A549 (cell line): ENCODE results near the gene B2M. TPM values are rescaled to one million over a fixed set of nuclear protein-coding genes. Genes with fewer than 3 reads are reported as not detected.
A peak's percentile ranks its signal among the peaks of the same experiment; 100 is the strongest.

Source experiments
- ATAC-seq, 2 experiments: fragments of 200-7000 bp in 1 of 2; fragments of >200 bp in 1 of 2; cut with Nextera tagmentation in 1 of 2; cut with Tn5 transposase in 1 of 2; 3 replicates each; pipeline versions ENCODE4 v1.8.0 to v1.9.1; 2018 to 2020; ENCODE audit warnings: mild to moderate bottlenecking in 1 of 2, moderate library complexity in 1 of 2
- CTCF ChIA-PET: fragments of 300-600 bp; sonication (Branson Sonifier 250); formaldehyde crosslinking; extraction: SDS; loops from one replicate; lab custom pipeline; 2021; ENCODE audit warnings: antibody characterized with exemption, inconsistent platforms; lab: Yijun Ruan, JAX
- POLR2A ChIA-PET: fragments of 350-600 bp; formaldehyde crosslinking; extraction: SDS; loops from one replicate; lab custom pipeline; 2021; ENCODE audit warnings: antibody characterized with exemption, inconsistent platforms; lab: Yijun Ruan, JAX
- DNase-seq, 2 experiments: peaks; one replicate each; pipeline versions ENCODE4 v3.0.0 to v3.0.0-alpha.2; 2011 to 2016; ENCODE audit warnings: low read depth in 1 of 2, low spot score in 1 of 2
- FAIRE-seq: peaks from 2 replicates; lab custom pipeline; 2011; peaks lifted over from hg19 to GRCh38; lab: Jason Lieb, UNC
- H3K27ac ChIP-seq, 2 experiments: fragments of >200 bp; sonication (Bioruptor Twin); formaldehyde crosslinking; 3 replicates each; pipeline ENCODE4 v1.5.1; 2016 to 2017
- H3K4me1 ChIP-seq: fragments of >200 bp; sonication (Bioruptor Twin); formaldehyde crosslinking; 3 replicates; pipeline ENCODE4 v1.6.1; 2016
- H3K4me2 ChIP-seq: fragments of >200 bp; sonication (Bioruptor Twin); formaldehyde crosslinking; 3 replicates; pipeline ENCODE4 v1.6.1; 2016
- H3K4me3 ChIP-seq: fragments of >200 bp; sonication (Bioruptor Twin); formaldehyde crosslinking; 3 replicates; pipeline ENCODE4 v1.5.1; 2016
- H3K9me3 ChIP-seq: fragments of >200 bp; sonication (Bioruptor Twin); formaldehyde crosslinking; 3 replicates; pipeline ENCODE4 v1.6.1; 2016
- CBX2 ChIP-seq: fragments of 200-600 bp; sonication (generic); IDR thresholded peaks from 2 replicates; pipeline ENCODE4 v1.6.1; 2016; ENCODE audit warnings: low read depth, mild to moderate bottlenecking, borderline replicate concordance
- E2F6 ChIP-seq: IDR thresholded peaks from 2 replicates; pipeline ENCODE4 v1.6.1; 2012; ENCODE audit warnings: low read depth, borderline replicate concordance
- EHF ChIP-seq: fragments of 250-450 bp; sonication (Bioruptor Pico); IDR thresholded peaks from 2 replicates; pipeline ENCODE4 v1.5.0; 2020; ENCODE audit warnings: mild to moderate bottlenecking
- EHMT2 ChIP-seq: fragments of 200-600 bp; sonication (generic); IDR thresholded peaks from 2 replicates; pipeline ENCODE4 v1.6.1; 2016; ENCODE audit warnings: antibody characterized with exemption, low read depth, mild to moderate bottlenecking, moderate library complexity
- ELK1 ChIP-seq: fragments of 150-350 bp; IDR thresholded peaks from 2 replicates; pipeline ENCODE4 v1.6.1; 2014; ENCODE audit warnings: low read depth, mild to moderate bottlenecking, low read length
- FOSB ChIP-seq: fragments of 250-450 bp; sonication (Bioruptor Pico); IDR thresholded peaks from 2 replicates; pipeline ENCODE4 v1.5.0; 2020; ENCODE audit warnings: mild to moderate bottlenecking, moderate library complexity
- FOSL2 ChIP-seq, 2 experiments: fragments of 450-650 bp in 1 of 2; fragments of >200 bp in 1 of 2; sonication (Bioruptor Twin) in 1 of 2; formaldehyde crosslinking; IDR thresholded peaks; 2 replicates each; pipeline versions ENCODE4 v1.5.0 to v1.6.1; 2016 to 2020; ENCODE audit warnings: mild to moderate bottlenecking in 1 of 2, moderate library complexity in 1 of 2
- GATA3 ChIP-seq: IDR thresholded peaks from 2 replicates; pipeline ENCODE4 v1.6.1; 2012; ENCODE audit warnings: borderline replicate concordance
- HDAC2 ChIP-seq: fragments of 200-600 bp; sonication (generic); IDR thresholded peaks from 2 replicates; pipeline ENCODE4 v1.6.1; 2016
- HEYL ChIP-seq: fragments of 250-450 bp; sonication (Bioruptor Pico); IDR thresholded peaks from 2 replicates; pipeline ENCODE4 v1.8.0; 2021; ENCODE audit warnings: mild to moderate bottlenecking, moderate library complexity
- HOXA7 ChIP-seq: fragments of 250-450 bp; sonication (Bioruptor Pico); IDR thresholded peaks from 2 replicates; pipeline ENCODE4 v1.5.0; 2020; ENCODE audit warnings: mild to moderate bottlenecking, moderate library complexity
- HOXB13 ChIP-seq: fragments of 250-450 bp; sonication (Bioruptor Pico); IDR thresholded peaks from 2 replicates; pipeline ENCODE4 v1.5.0; 2020; ENCODE audit warnings: low read depth, mild to moderate bottlenecking, moderate library complexity
- KDM1A ChIP-seq: fragments of 200-600 bp; sonication (generic); IDR thresholded peaks from 2 replicates; pipeline ENCODE4 v1.6.1; 2016; ENCODE audit warnings: low read depth, mild to moderate bottlenecking
- KDM5A ChIP-seq: fragments of 200-600 bp; sonication (generic); IDR thresholded peaks from 2 replicates; pipeline ENCODE4 v1.6.1; 2016; ENCODE audit warnings: antibody characterized with exemption, mild to moderate bottlenecking
- MAFK ChIP-seq: fragments of 450-650 bp; IDR thresholded peaks from 2 replicates; pipeline ENCODE4 v1.6.1; 2014; ENCODE audit not compliant: partially characterized antibody
- MAX ChIP-seq: IDR thresholded peaks from 2 replicates; pipeline ENCODE4 v1.6.1; 2012
- MYC ChIP-seq: IDR thresholded peaks from 2 replicates; pipeline ENCODE4 v1.6.1; 2012; ENCODE audit warnings: mild to moderate bottlenecking, inconsistent platforms, low read length, improper control_type of control experiment, borderline replicate concordance
- NPAS2 ChIP-seq: fragments of 250-450 bp; sonication (Bioruptor Pico); IDR thresholded peaks from 2 replicates; pipeline ENCODE4 v1.8.0; 2022; ENCODE audit warnings: mild to moderate bottlenecking, moderate library complexity, borderline replicate concordance
- PHF8 ChIP-seq: fragments of 200-600 bp; sonication (generic); IDR thresholded peaks from 2 replicates; pipeline ENCODE4 v1.6.1; 2016; ENCODE audit warnings: low read depth, mild to moderate bottlenecking, antibody characterized with exemption, moderate library complexity, borderline replicate concordance
- POLR2A ChIP-seq: IDR thresholded peaks from 2 replicates; pipeline ENCODE4 v1.6.1; 2012; ENCODE audit warnings: mild to moderate bottlenecking, low read length
- RCOR1 ChIP-seq: fragments of 150-350 bp; IDR thresholded peaks from 2 replicates; pipeline ENCODE4 v1.6.1; 2014; ENCODE audit warnings: antibody characterized with exemption, low read length, low read depth
- SMC3 ChIP-seq: fragments of >200 bp; sonication (Bioruptor Twin); formaldehyde crosslinking; IDR thresholded peaks from 3 replicates; pipeline ENCODE4 v1.6.1; 2018; ENCODE audit warnings: inconsistent platforms
- TP53 ChIP-seq: fragments of 250-450 bp; sonication (Bioruptor Pico); IDR thresholded peaks from 2 replicates; pipeline ENCODE4 v1.5.0; 2021; ENCODE audit warnings: mild to moderate bottlenecking, moderate library complexity
- USF2 ChIP-seq: fragments of 450-650 bp; IDR thresholded peaks from 2 replicates; pipeline ENCODE4 v1.6.1; 2014; ENCODE audit warnings: antibody characterized with exemption
- WGBS: methylation state at CpG from one replicate; pipeline ENCODE4 v1.1.6; 2017; ENCODE audit errors: missing lambda C conversion rate; 5-methylcytosine and 5-hydroxymethylcytosine counted together
- polyA plus RNA-seq, 4 experiments: library from polyadenylated mRNA; depleted of rRNA in 3 of 4; stranded (reverse); fragments of >200 nt; fragmentation: RNase III in 1 of 4; extraction: RNeasy Plus Mini Kit Qiagen cat#74134 plus additional on column Dnase treatment in 1 of 4; gene quantifications; 2 replicates in 3 of 4; 3 replicates in 1 of 4; pipeline ENCODE4 v1.2.3, GENCODE V29; 2011 to 2017

Gene B2M
- polyA plus RNA-seq, 2 of the 4 experiments (the other 2 are of a cell fraction): 486 to 823 TPM

GRCh38 chr15:44663410-44664308, 47.7 kb upstream of the B2M start, which contains the start of gene SPG11 (continued):
- TF ChIP-seq ELK1 (0 out of 2 replicates have a peak, but pooled peaks have one; percentile 66), MAFK (no peak), KDM1A (no peak), USF2 (peak; percentile 81), NPAS2 (0 out of 2 replicates have a peak, but pooled peaks have one; percentile 32), POLR2A (peak; percentile 94), FOSB (CRISPR knock-in tag) (no peak), SMC3 (peak; percentile 76), HOXB13 (CRISPR knock-in tag) (peak; percentile 58; the same call in 1 of the 2 replicates), HOXA7 (CRISPR knock-in tag) (no peak), EHMT2 (no peak), TP53 (CRISPR knock-in tag) (no peak), MYC (no peak), EHF (CRISPR knock-in tag) (no peak), KDM5A (0 out of 2 replicates have a peak, but pooled peaks have one; percentile 37), MAX (peak; percentile 89), E2F6 (peak; percentile 82), HDAC2 (no peak), GATA3 (no peak), FOSL2 (IDR thresholded peaks at IDR 0.05) (no peak), FOSL2 (CRISPR knock-in tag; IDR thresholded peaks at IDR 0.05) (no peak)

GRCh38 chr15:44666210-44667038, 44.9 kb upstream of the B2M start:
- ATAC-seq (no peak), FAIRE-seq (no peak), DNase-seq (no peak)
- ChIA-PET POLR2A (interaction anchor here (1.0 kb wide), 1 partner anchor 45 kb away, joined by 4 read pairs; the partner anchor contains the start of genes B2M and PATL2), CTCF (interaction anchor here (1.4 to 5.7 kb wide), 2 partner anchors 47 to 70 kb away, joined by 3 to 46 read pairs; partner anchors contain the start of gene TRIM69)
- Histone ChIP-seq H3K4me1 (peaks cover 12% of the 10 kb centered on the region; the same call in 2 of the 3 replicates), H3K4me2 (no peak overlapping the region), H3K9me3 (no peaks in the 10 kb centered on the region), H3K4me3 (no peak overlapping the region), H3K27ac (no peak overlapping the region)
- WGBS: 49% methylated on average over 5 of the region's 5 CpGs
- TF ChIP-seq RCOR1 (no peak), USF2 (no peak), HOXA7 (CRISPR knock-in tag) (no peak), PHF8 (no peak), HEYL (no peak), CBX2 (no peak)
